NCI-H187 (cell line): ENCODE measurements around the gene MAST4.

Experiments used
- DNase-seq, 2 experiments: peaks; one replicate each; lab custom pipeline; 2025; lab: John Stamatoyannopoulos, UW

The MAST4 gene

DNA sequence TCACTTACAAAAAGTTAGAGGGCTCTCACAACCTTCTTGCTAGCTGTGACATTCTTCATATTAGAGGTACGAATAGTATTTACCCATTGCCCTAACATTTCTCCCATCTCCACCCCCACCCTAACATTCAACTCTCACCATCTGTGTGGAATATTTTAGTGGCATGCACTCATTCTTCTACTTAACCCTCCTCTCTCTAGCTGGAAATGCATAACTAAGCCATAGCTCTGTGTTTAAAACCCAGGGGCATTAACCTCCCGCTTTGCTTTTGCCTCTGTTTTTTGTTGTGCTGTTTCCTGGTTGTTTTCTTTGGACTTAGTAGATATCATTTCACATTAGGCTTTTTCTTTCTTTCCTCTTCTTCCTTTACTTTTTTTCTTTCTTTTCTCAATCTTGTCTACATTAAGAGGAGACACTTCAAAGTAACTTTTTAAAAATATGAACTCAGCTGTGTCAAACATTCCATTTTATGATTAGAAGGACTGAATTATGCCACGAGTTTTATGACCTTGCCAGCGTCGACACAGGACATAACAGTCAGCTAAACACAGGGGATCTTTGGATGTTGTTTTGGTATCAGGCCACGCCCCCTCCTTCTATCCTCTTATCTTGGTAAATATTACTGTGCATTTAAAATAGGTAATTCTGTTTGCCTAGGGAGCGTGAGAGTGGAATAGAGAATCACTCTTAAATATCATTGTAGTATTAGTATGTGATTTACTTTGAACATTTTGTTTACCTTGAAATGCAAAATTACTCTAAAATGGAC, 364.4 kb downstream of the MAST4 start:
- DNase-seq: peak in 1 of 2 experiments; percentile 47

DNA sequence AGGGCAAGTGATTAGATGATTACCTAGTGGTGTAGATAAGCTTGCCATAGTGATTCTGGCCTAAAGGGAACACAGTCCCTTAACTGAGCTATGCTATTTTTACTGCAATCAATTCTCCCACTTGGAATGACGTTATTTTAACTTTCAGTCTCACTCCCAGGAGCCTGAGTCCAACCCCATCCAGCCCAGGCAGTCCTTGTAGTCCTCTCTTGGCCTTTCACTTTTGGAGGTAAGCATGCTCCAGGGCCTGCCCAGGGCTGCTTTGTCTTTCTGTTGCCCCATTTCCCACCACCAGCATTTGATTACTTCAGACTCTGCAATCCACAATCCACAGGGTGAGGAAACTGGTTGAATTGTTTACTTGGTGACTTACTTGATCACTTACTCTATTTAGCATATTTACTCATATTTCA, 367.4 kb downstream of the MAST4 start:
- no peak for DNase-seq

DNA sequence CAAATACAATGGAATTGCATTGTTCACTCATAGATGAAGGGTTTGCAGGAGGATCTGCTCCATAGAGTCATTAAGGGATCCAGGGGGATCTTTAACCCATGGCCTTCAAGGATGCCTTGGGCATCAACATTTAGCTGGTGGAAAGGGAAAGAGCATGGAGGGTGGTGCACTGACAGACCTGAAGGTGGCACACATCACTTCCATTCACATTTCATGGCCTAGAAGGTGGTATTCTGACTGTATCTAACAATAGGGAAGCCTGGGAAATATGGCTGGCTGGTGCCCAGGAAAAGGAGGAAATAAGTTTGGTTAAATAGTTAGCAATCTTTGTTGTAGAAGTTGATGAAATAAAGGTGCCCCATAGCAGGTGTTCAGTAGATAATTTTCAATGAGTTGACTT, 370.2 kb downstream of the MAST4 start:
- no peak for DNase-seq

DNA sequence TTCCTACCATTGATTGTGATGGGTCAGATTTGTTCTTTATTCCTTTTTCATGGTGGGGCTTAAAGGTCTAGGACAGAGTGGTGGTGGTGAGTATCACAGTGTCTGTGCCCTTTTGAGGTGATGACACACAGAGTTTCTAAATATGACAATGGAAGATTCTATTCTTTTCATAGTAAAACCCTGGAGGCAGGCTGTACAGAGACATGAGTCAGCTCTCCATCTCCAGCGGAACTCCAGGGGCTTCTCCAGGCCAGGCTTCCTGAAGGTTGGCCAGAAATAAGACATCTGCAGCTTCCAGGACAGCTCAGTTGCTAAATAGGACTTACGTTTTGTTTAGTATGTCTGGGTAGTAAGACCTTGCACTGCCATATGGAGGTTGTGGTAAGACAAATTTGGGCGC, 370.9 kb downstream of the MAST4 start:
- DNase-seq: no peak

DNA sequence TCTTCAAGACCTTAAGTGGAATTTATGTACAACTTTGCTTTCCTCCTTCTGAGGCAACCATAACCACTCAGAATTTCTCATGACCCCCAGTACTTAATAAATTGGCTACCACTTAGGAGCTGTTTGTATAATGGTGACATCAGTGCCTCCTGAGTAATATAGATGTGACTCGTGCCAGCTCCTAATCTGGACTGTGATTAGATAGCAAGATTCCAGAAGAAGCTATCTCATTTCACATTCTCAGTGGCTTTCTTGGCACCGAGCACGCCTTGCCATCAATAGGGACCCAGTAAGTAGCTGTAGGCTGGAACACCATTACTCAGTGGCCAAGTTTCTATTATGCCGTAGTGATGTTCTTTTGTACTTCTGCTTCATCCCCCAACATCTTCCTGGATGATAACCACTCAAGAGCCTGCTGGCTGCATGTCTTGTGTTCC, 371.7 kb downstream of the MAST4 start:
- DNase-seq: no peak

DNA sequence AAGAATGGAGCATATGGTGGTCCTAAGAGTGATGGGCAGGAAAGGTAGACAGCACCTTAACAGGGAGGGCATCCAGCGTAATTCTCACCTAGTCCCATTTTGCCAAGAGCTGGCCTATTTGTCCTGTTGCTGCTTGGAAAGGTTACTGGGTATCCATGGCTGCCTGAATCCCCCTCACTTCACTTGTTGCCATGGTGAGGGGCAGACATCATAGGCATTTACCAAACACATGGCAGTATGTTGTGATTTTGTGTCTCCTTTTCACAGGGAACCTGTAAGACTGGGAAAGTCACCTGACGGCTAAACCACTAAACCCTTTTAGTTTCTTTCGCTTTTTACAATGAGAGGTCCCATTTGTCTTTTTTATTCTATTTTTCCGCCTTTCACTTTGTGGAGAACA, 373.3 kb downstream of the MAST4 start:
- no peak for DNase-seq

DNA sequence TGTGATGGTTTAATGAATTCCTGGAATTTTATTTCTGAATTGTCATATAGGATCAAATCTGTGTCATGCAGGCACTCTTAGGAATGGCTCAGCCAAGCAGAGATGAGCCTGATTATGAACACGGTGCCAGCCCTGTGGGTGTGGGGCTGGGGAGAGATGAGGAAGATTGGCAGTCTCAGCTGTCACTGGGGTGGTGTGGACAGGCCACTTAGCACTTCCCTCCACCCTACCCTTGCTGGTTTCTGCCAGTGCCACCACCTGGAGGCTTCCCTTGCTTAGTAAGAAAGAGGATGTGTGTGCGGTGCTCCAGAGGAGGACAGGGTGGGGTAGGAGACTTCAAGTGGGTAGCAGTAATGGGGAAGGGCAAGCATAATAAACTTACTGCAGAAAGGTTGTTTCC, 373.8 kb downstream of the MAST4 start:
- DNase-seq: no peak

DNA sequence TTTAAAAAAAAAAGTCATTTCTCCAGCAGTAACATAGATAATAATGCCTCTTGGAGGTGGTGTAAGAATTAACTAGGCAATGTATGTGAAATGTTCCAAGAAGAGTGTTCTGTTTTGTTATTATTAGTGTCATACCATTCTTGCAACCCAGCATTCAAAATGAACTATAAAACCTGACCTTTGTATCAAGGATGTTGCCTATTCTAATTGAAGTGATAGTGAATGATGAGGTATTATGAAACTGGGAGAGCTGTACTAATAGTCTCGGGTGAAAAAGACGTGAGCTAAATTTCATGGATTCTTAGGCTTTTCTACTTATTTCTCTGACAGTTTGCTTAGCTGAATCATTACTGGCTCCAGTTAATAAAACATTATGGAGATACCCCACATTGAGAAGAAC, 375.8 kb downstream of the MAST4 start:
- no peak for DNase-seq

DNA sequence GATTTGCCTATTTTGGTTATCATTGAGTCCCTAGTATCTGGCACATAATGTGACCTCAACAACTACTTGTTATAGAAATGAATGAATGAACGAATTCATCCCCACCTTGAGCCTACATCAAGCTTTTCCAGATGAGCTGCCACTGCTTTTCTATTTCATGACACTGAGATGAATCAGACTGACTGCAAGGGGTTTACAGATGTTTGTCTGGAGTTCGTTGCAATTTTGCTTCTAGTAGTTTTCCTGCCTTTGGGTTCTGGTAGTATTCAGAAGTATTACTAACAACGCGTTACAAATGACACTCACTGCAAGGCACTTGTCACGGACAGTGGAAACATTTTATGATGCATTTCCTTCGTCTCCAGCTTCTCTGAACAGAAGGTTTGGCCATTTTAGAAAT, 378.1 kb downstream of the MAST4 start:
- no peak for DNase-seq

DNA sequence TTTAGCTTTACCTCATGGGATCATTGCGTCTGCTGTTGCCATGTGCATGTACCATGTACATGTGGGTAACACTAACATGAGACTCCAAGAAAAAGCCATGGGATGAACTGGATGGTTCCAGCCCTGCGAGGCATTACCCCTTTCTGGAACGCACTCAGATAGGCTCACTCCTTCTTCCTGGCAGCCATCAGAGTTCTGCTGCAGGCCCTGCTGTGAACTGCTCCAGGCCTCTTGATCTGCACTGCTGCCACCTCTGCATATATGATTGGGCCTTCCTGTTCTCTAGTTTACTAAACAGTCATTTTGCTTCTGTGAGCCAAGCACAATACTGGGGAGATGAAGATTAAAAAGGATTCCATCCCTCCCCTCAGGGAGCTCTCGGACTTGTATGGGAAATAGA, 379.9 kb downstream of the MAST4 start:
- no peak for DNase-seq

DNA sequence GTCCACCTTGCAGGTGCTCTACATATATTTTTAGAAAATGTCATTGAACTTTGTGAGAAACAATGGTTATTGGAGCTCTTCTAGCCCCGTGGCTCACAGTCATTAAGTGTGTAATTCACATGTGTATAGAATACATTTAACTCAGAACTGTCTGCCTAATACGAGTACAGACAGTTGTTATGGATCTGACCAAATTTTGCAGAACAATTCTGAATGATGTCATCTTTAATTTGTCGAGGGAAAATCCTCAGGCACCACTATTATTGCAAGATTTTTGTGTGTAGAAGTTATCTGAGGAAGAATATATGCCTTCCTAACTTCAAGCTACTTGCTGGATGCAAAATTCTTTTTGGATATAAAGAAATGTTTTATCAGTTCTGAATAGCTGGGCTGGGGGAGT, 383.5 kb downstream of the MAST4 start:
- DNase-seq: no peak

DNA sequence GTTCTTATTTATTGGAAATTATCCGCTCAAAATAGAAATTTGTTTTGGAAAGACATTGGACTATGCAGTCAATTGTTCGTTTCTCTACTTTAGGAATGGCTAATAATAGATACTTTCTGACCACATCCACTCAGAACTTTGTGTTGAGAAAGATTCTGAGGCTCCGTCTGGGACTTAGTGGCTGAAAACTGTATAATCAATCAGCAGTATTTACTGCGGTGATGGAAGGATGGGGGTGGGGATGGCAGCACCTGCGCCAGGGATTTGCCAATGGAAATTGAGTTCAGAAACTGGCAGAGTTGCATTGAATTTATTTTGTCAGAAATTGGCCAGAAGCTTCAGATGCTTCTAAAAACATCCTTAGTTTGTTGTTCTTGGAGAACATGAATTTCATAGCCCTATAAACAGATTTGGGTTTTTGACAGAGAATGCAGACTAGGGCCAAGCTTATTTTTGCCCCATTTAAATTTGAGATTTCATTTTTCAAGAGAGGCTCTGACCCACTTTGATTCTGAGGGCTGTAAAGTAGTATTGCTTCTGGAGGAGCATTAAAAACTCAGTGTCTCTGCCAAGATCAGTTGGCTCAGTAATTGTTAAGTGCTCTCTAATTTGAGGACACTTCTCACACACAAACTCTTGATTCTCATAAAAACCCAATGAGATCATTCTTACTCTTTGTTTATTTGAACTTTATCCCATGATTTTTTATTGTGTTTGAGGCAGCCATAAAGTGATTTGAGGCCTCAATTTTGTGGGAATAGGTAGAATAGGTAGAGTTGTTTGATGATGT, 385.3 kb downstream of the MAST4 start:
- DNase-seq: no peak

DNA sequence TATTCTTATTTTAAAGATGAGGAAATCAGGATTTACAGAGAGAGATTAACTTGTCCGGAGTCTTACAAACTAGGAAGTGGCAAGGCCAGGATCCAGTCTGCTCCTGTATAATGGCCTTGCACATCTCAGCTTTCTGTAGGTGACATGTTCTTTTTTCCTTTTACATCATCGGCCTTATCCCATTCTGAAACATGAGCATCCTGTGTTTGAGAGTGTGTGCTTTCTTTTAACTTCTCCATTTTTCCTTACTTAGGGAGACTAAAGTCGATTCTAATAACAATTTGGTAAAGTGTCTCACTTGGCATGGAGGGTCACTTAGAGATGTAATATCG, 385.8 kb downstream of the MAST4 start:
- no peak for DNase-seq

DNA sequence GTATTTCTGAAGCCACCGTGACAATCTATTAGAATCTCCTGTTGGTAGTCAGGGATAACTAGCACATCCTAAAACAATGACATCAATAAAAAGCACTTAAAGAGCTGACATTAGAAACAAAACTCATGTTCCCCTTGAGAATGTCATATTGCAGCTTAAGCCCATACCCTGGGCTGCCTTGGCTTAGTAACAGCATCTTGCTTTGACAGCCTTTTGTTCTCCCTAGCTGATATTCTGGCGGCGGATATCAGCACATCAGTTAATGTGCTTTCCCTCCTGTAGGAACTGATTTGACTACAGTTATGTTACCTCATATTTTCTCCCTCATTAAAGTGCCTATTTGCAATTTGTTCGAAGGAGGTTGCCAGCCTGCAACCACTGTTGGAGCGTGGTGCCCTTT, 386.3 kb downstream of the MAST4 start:
- DNase-seq: no peak

DNA sequence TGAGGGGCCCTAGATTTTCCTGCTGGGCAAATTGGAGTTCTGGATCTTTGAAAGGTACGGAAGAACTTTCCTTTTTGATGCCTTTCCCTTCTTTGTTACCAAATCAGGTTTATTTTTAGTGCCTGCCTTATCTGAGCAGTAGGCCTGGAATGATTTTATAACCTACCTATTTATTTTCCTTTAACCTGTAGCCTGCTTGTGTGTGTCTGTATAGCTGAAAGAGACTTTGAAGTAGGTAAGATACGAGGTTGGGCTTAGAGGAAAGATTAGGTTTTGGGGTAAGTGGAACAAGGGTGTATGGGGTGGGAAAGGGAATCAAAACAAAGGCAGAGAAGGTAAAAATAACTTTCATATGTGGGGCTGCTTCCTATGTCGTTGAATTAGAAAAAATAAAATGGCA, 389.2 kb downstream of the MAST4 start:
- DNase-seq: no peak

DNA sequence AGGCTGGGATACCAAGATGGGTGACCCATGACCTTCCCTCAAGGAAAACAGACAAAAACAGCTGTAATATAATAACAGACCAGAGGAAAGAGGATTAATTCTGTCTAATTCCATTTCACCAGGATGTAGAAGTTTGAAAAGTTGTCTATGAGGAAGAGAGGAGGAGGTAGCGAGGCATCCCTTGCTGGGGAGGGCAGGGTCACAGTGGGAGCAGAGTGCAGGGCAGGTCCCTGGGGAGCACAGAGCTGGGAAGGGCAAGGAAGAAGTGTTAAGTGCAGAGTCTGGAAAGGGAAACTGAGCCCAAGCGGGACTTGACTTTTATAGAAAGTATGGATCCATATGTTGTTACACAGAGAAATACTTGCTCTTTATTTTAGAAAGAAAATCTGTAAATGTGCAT, 389.8 kb downstream of the MAST4 start:
- DNase-seq: no peak

DNA sequence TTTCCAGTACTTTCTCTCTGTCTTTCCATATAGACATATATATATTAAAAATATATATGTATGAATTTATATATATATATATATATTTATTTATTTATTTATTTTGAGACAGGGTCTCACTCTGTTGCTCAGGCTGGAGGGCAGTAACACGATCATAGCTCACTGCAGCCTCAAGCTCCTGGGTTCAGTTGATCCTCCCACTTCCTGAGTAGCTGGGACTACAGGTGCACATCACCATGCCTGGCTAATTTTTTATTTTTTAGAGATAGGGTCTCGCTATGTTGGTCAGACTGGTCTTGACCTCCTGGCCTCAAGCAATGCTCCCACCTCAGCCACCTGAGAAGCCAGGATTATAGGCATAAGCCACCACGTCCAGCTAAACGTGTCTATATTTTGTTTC, 390.3 kb downstream of the MAST4 start:
- no peak for DNase-seq

DNA sequence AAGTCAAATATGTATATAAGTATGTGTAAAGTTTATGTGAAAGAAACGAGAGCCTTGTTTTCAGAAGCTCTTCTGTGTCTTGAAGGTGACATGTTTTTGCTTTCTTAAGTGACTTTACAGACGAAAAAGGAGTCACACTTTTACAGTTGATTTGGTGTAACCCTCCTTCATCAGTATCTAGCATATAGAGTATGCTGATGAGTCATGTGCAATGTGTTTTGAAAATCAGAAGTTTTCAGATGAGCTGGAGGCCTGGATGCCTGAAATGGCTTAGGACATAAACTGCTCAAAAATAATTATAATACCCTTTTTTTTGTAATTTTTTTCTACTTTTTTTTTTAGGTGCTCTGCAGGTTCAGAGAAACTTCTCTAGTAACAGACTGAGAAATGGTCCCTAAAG, 390.9 kb downstream of the MAST4 start:
- no peak for DNase-seq

DNA sequence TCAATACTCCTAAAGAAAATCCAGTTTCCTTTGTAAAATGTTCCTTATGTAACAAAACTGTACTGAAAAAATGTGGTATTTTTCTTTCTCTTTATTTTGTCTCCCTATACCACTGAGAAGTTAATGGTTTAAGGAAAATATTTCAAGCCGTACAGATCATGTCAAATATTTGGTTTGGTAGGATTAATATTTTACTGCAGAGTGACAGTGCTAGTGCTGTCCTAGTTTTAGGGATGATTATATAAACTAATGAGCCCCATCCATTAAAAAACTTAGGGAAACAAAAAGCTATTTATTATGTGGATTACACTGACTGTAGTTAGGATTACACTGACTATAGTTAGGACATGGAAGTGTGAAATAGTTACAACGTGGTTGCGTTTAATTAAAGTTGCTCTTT, 391.3 kb downstream of the MAST4 start:
- no peak for DNase-seq

DNA sequence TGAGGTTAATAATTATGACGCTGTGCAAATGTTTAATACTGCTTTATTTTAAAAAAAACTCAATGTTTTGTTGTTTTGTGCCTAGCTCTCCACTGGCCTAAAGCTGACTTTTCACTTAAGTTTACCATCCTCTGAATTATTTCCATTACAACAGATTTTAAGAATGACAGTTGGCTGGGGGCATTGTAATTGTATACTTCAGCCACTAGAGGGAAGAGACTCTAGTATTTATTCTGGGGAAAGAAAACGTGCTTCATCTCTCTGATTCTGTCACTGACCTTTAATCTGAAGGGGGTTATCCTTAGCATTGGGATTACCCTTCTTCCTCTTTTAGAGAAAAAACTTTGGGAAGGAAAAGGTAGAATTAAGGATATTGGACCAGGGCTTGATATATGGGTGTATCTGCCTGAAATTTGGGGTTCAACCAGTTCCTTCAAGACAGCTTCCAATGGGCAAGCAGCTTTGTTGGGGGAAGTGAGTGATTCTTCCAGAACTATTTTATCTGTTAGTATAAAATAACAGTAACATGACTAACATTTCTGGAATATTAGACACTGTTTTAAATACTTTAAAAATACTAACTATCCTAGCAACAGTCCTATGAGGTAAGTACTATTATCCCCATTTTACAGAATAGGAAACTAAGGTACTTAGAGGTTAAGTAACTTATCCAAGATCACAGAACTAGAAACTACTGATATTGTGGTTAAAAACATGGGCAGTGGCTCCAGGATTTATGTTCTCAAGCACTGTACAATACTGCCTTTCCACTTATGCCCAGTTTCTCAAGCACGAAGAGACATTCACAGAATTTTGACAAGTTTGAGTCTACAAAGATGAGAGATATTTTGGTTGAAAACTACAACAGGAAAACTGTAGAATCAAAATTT, 392.0 kb downstream of the MAST4 start:
- DNase-seq: no peak

DNA sequence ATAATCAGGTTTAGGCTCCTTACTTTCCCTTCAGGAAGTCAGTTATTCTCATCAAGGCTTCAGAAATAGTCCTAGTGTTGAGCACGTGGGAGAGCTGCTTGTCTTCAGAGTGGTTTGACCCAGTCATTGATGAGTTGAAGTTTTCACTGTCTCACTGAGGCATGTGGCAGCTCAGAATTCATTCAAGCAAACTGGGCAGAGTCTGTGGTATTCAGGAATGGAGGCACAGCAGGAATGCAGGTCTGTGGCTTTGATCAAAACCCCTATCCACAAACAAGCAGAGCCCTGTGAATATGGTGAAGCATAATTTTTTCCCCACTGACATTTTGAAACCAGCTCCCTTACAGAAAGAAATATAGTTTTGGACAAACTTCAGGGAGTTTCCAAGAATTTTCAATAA, 393.1 kb downstream of the MAST4 start:
- DNase-seq: no peak

DNA sequence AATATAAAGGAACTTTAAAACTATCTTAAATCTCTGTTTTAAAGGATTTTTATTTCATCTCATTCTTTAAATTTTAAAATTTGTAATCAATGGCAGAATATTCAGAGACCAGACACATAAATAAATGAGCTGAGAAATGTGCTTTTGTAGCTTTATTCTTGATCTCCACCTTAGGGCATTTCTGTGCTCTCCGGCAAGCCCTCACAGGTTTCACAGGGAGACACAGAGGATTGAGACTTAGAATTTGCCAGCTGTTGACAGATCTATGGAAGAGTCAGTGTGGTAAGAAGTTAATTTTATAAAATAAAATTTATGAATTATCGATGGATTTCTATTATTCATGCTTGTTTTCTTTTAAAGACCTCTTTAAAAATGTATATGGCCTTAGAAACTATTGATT, 393.6 kb downstream of the MAST4 start:
- no peak for DNase-seq

DNA sequence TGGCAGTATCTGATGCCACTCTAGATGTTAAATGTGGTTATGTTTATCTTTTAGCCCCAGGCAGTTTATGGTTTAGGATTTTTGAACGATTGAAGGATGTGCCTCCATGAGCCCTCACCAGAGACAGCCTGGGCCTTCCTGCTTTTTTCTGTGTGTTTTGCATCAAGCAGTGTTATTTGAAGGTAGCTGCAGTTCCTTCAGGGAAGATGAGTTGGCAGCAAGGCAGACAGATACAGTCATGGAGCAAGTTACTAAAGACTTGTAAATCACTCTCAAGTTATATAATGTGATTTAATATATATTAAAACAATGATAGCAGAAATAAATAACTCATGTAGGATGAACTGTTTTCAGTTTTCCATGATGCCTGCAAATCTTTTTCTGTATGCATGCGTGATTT, 395.6 kb downstream of the MAST4 start:
- no peak for DNase-seq
